IPS-11a (cell line): Measurements from ENCODE around the gene CDH4.

Source experiments
- H3K4me3 ChIP-seq: one replicate; pipeline ENCODE4 v1.5.1; 2013; ENCODE audit warnings: low read depth, low read length, control low read depth

Gene CDH4

DNA sequence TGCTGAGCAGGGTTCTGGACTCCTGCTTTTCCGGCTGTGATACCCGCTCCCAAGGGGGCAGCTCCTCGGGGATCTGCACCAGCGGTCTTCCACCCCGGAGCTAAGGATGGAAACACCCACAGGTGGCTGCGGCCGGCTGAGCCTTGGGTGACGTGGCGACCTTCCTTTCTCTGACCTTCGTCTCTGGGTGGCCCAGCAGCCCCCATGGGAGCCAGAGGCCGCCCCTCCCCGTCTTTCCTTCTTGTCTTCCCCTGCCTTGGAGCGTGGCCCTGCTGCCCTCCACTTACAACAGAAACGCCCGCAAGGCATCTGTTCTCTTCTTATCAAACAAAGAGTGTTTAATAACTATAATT, 407.9 kb downstream of the CDH4 start:
- H3K4me3 ChIP-seq, result no peak overlapping the region

DNA sequence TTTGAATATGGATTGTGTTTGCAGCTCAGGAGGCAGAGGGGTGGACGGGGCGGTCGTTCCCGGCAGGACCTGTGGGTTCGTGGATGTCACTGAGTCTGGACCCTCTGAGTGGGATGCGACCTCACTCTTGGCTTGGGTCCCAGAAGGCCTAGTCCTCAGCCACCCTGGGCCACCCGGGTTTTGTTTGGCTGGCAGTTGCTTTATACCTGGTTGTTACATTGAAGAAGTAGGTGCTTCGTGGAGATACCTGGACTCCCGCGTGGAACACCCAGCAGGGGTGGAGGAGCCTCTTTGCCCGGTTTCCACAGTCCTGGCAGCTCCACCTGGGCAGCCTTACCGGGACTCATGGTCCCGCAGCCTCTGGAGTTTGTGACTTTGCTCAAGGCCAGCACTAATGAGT, 408.5 kb downstream of the CDH4 start:
- no peak overlapping the region for H3K4me3 ChIP-seq

DNA sequence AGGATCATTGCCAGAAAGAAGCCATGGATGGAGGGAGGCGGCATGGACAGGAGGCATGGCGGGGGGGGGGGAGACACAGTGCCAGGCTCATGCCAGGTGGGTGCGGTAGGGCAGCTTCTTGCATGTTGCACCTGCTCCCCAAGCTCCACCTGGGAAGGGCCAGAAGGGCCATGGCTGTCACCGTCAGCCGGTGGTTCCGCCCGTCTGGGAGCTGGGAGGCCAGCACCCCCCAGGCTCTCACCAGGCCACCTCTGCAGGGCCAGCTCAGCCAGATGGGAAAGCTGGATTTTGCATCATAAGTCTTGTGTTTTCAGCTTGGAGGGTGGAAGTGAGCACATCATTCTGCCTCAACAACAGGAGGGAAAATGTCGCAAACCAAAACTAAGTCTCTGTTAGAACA, 409.0 kb downstream of the CDH4 start:
- no peak overlapping the region for H3K4me3 ChIP-seq

DNA sequence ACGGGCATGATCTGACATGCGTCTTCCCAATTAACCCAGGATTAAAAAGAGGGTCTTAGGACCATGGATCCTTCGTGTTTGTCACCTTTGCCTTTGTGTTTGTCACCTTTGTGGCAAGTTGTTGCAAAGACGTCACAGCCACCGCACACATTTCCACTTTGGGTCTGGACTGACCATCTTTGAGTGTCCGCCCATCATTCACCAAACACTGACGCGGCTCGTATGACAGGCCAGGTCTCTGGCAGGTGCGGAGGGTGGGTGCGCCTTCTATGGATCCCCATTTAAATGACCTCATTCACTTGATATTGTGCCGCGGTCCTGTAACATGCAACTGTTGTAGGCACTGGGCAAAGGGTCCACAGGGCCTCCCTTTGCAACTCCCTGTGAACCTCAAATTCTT, 409.5 kb downstream of the CDH4 start:
- H3K4me3 ChIP-seq, result no peak overlapping the region

DNA sequence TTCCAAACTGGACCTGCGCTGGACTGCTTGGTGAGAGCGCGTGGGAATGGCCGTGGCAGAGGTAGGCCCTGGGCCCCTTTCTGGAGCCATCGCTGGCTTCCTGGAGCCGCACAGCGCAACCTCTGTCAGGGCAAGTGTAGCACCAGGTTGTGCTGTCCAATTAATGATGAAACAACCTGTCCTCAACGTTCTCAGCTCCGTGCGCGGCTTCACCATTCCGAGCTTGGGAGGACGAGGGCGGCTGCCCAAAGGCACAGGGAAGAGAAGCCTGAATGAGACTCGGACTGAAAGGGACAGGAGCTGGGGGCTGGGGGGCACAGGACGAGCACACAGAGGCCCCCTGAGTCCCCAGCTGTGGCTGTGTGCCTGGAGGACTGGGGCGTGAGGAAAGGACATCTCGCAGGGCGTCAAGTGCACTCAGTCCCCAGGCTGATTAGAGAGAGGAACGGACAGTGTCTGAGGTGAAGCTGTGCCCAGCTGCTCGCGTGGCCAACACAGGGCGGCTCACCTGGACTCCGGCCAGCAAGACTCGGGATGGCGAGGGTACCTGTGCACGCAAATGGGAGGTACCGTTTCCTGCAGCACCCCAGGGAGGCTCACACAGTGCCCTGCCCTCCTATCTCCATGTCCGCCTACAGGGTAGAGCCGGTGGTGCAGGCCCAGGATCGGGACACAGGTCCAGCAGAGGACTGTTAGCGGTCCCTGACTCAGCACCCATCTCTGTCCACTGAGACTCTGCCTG, 410.3 kb downstream of the CDH4 start:
- H3K4me3 ChIP-seq, result no peak overlapping the region

DNA sequence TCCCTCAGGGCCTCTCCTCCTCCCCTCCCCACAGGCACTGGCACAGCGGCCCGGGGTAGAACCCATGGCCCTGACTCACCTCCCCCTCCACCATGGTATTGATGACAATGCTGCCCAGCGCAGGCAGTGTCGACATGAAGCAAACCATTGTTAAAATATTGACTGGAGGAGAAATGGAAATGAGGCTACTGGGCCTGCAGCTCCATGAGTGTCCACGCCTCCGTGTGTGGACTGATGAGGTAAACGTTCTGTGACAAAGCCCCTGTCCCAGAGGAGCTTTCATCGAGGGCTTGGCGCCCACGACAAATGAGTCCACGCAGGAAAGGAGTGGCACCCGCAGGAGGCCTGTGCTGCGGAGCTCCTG, 410.9 kb downstream of the CDH4 start:
- no peak overlapping the region for H3K4me3 ChIP-seq

DNA sequence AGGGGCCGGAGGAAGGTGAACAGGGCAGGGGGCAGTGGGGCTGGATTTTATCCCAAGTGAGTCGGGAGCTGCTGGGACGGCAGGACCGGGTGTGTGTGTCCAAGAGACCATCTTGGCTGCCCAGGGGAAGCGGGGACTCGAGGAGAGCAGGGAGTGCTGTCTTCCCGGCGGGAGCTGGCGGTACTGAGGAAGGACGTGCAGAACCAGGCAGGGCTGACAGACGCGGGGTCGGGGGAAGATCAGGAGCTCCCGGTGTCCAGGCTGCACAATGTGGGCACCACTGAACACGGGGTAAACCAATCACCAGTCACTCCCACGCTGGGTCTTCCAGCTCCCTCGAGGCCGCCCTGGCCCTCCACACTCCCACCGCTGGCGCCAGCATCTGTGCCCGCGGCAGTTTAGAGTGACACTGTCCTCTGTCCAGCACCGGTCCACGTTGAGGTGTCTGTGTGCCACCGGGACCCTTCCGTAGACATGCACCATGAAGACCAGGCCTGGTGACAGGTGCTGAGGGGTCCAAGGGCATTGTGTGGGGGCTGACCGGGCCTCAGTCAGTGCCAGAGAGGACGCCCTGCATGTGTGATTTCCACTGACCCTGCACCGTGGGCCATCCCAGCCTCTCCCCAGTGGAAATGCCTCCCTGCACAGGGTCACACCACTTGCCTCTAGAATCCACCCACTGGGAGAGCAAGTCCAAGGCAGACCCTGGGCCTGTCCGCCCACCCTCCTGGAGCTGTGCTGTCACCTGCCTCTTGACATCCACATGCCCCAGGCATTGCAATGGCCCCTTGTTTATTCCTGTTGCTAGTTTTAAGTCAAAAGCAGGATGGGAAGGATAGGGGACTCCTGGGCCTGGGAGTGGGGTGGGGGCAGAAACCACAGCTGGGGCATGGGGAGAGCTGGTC, 411.7 kb downstream of the CDH4 start:
- H3K4me3 ChIP-seq, result no peak overlapping the region

DNA sequence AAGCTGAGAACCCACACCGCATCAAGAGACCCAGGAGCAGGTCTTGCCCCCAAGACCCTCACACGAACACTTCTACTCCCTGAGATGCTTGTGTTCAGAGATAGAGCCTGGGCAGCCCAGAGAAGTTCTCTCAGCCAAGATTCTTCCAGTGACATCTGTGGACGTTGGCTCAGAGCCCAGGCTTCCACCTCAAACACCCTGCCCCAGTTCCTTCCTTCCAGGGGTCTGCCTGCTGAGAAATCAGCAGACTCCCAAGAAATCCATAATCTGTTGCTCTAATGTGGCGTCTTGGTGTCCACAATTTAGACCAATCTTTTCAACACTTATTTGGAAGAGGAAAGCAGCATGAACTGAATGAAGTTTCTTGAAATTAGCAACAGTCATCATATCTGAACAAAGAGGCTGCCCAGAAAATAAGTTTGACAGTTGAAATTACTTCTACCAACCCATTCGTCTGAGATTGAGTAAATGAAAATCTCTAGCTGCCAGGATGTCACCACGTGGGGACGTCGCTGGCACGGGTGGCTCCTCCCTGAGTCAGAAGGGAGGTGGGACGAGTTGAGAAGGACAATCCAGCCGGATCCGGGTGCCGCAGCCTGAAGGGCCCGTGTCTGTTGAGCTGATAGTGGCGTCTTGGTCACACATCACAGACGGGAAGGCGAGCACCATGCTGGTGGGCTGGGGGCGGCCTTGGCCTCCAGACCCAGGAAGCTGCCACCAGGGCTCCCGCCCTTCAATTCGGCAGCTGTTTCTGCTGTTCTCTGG, 412.7 kb downstream of the CDH4 start:
- H3K4me3 ChIP-seq, result no peak overlapping the region

DNA sequence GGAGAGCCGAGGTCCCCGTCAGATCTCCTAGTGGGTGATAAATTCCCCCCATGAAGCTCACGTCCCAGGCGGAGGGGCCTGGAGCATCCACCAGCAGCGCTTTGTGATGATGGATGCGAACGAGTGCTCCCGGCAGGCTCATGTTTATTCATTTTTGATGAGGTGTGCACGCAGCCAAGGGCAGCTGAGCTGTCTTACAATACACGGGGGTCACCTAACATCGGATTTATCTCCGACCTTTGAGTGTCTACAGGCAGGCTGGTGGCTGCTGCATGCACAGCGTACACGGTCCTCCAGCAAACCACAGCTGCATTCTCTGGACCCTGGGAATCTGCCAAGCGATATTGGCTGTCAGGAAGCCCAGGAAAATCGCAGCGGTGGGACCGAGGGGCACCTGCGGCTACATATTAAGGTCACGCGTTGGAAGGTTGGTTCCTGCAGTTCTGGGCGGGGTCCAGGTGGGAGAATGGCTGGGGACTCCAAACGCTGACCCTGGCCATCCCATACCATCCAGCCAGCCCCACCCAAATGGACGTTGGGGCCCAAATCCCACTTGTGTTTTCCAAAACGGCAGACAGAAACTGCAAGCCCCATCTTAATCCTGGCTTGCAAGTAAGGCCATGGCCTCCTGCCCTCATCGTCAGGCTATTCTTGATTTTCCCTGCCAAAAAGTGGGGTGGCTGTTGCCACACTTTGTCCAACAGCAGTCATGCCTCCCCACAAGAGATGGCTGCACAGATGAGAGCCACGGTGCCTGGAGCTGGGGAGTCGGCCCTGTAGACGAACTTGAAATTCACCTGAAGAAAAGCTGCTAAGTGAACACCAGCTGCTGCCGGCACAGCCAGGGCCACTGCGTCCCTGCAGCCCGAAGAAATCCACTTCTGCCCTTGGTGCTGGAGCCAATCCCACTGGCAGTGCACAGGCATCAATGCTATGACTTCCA, 413.7 kb downstream of the CDH4 start:
- H3K4me3 ChIP-seq, result no peak overlapping the region

DNA sequence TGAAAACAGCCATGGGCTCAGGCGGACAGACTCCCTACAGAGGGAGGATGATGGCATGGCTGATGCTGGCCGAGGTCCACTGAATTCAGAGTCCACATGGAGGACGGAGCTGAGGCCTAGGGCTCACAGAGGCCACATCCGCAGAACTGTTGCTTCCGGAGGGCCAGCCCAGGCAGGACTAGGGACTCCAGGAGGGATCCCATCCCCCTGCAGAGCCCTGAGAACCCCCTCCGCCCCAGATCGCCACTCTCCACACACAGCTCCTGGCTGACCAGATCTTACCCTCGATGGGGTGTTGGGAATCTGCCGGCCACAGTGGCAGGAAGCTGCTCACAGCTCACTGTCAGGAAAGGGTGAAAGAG, 414.4 kb downstream of the CDH4 start:
- no peak overlapping the region for H3K4me3 ChIP-seq

DNA sequence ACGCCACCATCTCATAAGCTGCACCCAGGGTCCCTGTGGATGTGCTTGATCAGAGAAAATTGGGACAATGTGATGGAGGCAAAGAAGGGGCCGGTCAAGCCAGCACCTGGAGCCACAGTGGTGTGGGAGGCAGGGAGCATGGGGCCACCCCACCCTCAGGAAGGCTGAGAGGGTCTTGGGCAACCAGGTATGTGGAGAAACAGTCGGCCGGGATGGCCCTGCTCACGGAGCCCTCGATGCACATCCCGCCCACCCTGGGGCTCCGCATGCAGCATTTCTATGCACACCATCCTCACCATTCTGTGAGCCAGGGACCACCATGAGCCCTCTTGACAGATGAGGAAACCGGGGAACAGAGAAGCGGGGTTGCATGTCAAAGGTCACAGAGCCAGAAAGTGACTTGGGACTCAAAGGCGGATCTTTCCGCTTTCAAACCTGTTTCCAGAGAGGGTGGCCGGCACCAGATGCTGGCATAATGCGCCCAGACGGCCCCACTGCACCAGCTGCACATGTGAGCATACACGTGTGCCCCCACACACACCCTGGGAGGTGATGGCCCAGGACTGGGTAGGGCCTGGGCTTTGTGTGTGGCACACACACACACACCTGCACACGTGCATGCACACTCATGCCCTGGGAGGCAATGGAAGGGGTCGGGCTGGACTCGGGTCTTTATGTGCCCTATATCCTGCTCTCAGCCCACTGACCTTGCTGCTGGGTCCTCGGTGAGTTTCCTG, 415.2 kb downstream of the CDH4 start:
- no peak overlapping the region for H3K4me3 ChIP-seq

DNA sequence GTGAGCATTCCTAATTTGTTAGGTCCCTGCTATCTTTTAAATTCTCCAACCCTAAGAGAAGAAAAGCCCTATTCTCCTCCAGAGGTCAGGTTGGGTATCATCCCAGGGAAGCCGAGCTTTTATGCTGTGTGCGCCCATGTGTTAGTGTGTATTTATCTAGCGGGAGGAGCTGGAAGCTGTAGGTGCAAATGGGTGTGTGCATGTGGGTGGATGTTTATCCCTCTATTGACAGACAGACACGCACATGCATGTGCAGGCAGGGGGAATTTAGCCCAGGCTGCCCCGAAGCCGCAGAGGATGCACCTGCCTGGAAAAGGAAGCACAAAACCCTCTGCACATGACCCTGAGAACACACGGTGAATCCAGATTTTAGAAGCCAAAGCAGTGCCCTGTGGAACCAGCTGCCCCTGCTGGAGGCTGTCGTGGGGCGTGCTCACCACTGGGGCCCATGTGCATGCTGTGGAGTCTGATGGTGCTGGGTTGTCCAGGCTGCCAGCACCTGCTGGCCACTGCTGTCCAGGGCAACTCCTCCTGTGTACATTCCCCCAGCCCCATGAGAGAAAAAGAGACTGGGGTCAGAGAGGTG, 416.1 kb downstream of the CDH4 start:
- no peak overlapping the region for H3K4me3 ChIP-seq

DNA sequence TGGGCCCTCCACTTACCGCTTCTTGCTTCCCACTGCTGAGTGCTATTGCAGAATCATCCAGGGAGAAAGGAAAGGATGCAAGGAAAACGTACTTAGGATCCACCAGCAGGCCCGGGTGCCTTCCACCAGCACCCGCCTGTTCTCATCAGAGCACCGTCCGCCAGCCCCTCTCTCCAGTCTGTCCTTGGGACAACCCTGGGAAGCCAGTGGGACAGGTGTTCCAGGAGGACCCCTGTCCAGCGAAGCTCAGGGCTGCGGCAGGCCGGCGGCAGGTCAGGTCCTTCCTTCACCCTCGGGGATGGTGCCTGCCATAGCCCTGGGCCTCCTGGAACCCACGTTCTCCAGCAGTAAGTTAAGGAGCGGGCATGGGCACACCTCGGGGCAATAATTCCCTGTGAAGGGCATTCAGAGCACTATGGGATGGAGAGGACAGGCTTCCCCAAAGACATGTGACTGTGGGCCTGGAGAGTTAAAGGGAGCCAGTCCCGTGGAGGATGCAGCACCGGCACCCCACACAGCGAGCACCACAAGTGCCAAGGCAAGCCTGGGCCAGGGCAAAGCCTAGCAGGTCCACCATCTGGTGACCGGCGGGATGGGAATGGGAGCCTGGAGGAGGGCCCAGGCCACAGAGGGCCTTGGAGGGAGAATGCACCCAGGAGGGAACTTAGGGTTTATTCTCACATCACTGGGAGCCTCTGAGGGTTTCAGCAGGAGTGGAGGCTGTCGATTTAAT, 416.9 kb downstream of the CDH4 start:
- no peak overlapping the region for H3K4me3 ChIP-seq

DNA sequence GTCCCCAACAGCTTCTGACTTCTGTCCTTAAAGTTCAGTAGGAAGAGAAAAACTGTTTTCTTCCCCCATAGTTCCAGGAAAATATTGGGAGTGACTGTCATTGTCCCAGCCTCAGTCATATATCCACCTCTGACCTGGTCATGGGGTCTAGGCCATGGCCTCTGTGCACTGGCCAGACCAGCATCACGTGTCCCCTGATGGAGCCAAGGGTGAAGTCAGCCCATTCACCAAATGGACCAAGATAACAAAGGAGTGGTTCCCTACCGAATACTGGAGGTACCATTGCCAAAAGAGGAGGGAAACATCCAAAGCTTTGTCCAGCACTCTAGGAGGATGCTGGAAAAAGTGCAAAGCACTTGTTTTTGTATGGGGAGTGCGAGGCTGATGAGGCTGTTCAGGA, 418.2 kb downstream of the CDH4 start:
- no peak overlapping the region for H3K4me3 ChIP-seq

DNA sequence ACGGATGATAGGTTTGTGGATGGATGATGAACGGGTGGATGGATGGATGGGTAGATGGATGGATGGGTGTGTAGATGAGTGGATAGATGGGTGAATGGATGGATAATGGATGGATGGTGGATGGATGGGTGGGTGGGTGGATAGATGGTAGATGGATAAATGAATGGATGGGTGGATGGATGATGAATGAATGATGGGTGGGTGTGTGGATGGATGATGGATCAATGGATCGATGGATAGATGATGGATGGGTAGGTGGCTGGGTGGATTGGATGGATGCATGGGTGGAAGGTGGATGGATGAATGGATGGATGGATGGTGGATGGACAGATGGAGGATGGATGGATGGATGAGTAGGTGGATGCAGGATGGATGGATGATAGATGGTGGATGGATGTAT, 419.5 kb downstream of the CDH4 start:
- H3K4me3 ChIP-seq, result no peak overlapping the region

DNA sequence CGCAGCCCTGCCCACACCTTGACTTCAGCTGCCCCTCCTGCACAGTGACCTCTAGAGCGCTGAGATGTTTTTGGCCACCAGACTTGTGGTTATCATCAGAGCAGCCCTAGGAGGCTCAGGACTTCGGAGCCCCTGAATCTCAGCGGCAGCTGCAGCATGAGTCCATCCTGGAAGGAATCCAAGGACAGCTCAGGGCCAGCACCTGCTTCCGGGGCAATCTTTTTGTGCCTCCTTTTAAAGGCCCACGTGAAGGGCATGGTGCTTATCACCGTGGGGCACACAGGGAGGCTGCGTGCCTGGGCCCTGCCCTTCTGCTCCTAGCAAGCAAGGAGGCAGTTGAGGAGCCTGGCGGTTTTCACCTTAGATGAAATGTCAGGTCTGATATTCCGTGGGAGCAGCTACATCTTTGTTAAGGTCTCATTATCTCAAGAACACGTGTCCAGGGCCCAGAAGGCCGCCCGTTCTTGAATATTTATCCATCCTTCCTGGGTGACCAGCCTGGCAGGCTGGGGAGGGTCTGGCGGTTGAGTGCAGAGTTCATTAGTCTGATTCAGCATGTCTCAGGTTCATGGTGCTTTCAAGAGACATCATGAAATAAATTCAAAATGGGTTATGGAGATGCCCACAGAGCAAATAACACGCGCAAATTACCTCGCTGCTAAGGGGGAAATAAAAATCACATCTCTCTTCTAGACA, 421.2 kb downstream of the CDH4 start:
- H3K4me3 ChIP-seq, result no peak overlapping the region

DNA sequence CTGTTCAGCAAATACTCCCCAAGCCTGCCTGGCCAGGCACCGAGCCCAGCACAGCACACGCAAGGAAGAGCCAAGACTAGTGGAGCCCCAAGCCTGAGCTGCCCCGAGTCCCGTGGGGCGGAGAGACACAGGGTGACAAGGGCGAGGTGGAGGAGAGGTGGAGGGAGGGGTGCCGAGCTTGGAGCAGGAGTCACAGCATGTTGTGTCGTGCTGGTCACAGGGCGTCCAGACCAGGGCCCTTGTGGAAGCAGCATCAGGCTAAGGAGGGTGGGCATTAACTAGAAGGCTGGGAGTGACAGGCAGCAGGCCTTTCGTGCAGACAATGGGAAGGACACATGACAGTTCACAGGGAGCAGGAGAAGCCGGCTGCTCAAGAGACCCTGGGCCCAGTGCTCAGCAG, 422.1 kb downstream of the CDH4 start:
- H3K4me3 ChIP-seq, result no peak overlapping the region

DNA sequence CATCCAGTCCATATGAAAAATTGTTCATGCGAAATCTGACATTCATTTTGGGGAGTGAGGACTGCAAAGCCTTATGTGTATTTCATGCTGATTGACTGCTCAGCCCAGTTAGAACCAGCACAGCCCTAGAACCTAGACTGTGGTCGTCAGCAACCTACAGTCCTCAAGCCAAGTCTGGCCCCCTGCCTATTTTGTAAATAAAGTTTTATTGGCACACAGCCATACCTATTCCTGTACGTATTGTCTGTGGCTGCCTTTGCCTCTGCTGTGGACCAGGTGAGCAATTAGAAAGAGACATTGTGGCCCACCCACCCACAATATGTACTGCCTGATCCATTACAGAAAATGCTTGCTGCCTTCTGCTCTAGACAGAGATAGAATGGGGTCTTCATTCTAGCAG, 422.6 kb downstream of the CDH4 start:
- no peak overlapping the region for H3K4me3 ChIP-seq
